Measurements from ENCODE around the gene HMX2. TPM values are rescaled to one million over a fixed set of nuclear protein-coding genes. Genes with fewer than 3 reads are reported as not detected.

The HMX2 gene
- total RNA-seq, 2 experiments from 2014 or later, result not detected

- Mint-ChIP-seq H3K36me3 (ENCODE audit: low read depth) (peaks cover 80% of the 10 kb centered on the region), H3K9me3 (peaks cover 15% of the 10 kb centered on the region), H3K27ac (no peak overlapping the region), H3K4me3 (no peak overlapping the region), H3K27me3 (no peaks in the 10 kb centered on the region), H3K4me1 (ENCODE audit: low read depth) (peaks cover 8% of the 10 kb centered on the region)
- Histone ChIP-seq H3K27me3 (ENCODE audit: control insufficient read depth in 1 of 2, insufficient read depth in 2 of 2, low read length in 2 of 2) (no peaks in the 10 kb centered on the region), H3K4me3 (ENCODE audit: low read length) (no peak overlapping the region), H3K9me3 (ENCODE audit: control insufficient read depth in 1 of 2, insufficient read depth in 1 of 2, low read length in 2 of 2) (peaks cover 6 to 9% of the 10 kb centered on the region in 2 experiments), H3K36me3 (ENCODE audit: insufficient read depth, low read length) (peaks cover 21% of the 10 kb centered on the region), H3K27ac (ENCODE audit: low read depth in 1 of 2, low read length in 2 of 2) (no peak overlapping the region), H3K4me1 (ENCODE audit: insufficient read depth, low read length) (no peaks in the 10 kb centered on the region)
- CTCF ChIA-PET, result no interaction called here
- TF ChIP-seq CTCF (IDR thresholded peaks at IDR 0.05), result no peak
- no peak for ATAC-seq (ENCODE audit: poor library complexity)
- DNase-seq, result no peak
- POLR2A ChIA-PET, result no interaction called here
- intact Hi-C loops (cut with DNase I, micrococcal nuclease), result no loop called here
These were observed 32.5 kb downstream of the HMX2 start for GRCh38 chr10:123180101-123181090.

- Histone ChIP-seq H3K4me3 (ENCODE audit: low read length) (no peak overlapping the region), H3K27me3 (ENCODE audit: control insufficient read depth in 1 of 2, insufficient read depth in 2 of 2, low read length in 2 of 2) (no peaks in the 10 kb centered on the region), H3K4me1 (ENCODE audit: insufficient read depth, low read length) (no peaks in the 10 kb centered on the region), H3K36me3 (ENCODE audit: insufficient read depth, low read length) (peaks cover 12% of the 10 kb centered on the region), H3K27ac (ENCODE audit: low read depth in 1 of 2, low read length in 2 of 2) (no peak overlapping the region), H3K9me3 (ENCODE audit: control insufficient read depth in 1 of 2, insufficient read depth in 1 of 2, low read length in 2 of 2) (peaks cover 6 to 9% of the 10 kb centered on the region in 2 experiments)
- ATAC-seq (ENCODE audit: poor library complexity) (no peak), DNase-seq (no peak)
- ChIA-PET CTCF (no interaction called here), POLR2A (no interaction called here)
- peaks cover 18% of the 10 kb centered on the region for H3K9me3 Mint-ChIP-seq
- no peak overlapping the region for H3K27ac Mint-ChIP-seq
- peaks cover 79% of the 10 kb centered on the region for H3K36me3 Mint-ChIP-seq (ENCODE audit: low read depth)
- no peak for TF ChIP-seq CTCF (IDR thresholded peaks at IDR 0.05)
- H3K27me3 Mint-ChIP-seq, result no peaks in the 10 kb centered on the region
- intact Hi-C loops (cut with DNase I, micrococcal nuclease), result no loop called here
- no peak overlapping the region for H3K4me3 Mint-ChIP-seq
- H3K4me1 Mint-ChIP-seq (ENCODE audit: low read depth), result peaks cover 8% of the 10 kb centered on the region
These were observed 35.8 kb downstream of the HMX2 start for GRCh38 chr10:123183724-123184123.

DNA sequence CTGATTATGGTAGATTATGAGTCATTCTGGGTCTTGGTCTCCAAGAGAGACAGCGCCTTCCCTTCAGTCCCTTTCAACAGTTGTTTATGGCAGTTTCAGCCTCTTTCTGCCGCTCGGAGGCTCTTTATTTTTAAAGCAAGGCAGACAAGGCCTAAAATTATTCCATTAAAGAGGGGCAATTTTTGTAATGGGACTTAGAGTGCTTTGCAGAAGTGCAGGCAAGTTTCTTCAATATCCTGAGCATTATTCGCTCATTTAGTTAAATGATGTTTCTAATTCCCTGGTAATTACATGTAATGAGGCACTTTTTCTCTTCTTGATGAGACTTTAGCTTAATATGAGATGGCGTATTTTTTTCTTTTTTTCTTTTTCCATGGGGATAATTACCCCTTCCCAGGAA lies 39.8 kb downstream of the HMX2 start:
- no peak for TF ChIP-seq CTCF (IDR thresholded peaks at IDR 0.05)
- Histone ChIP-seq H3K27ac (ENCODE audit: low read depth in 1 of 2, low read length in 2 of 2) (no peak overlapping the region), H3K27me3 (ENCODE audit: control insufficient read depth in 1 of 2, insufficient read depth in 2 of 2, low read length in 2 of 2) (no peaks in the 10 kb centered on the region), H3K9me3 (ENCODE audit: control insufficient read depth in 1 of 2, insufficient read depth in 1 of 2, low read length in 2 of 2) (peaks cover 6 to 8% of the 10 kb centered on the region in 2 experiments), H3K4me1 (ENCODE audit: insufficient read depth, low read length) (no peaks in the 10 kb centered on the region), H3K4me3 (ENCODE audit: low read length) (no peak overlapping the region), H3K36me3 (ENCODE audit: insufficient read depth, low read length) (peaks cover 32% of the 10 kb centered on the region)
- ATAC-seq (ENCODE audit: poor library complexity) (no peak), DNase-seq (no peak)
- Mint-ChIP-seq H3K9me3 (peaks cover 13% of the 10 kb centered on the region), H3K4me3 (no peak overlapping the region), H3K27me3 (no peaks in the 10 kb centered on the region), H3K4me1 (ENCODE audit: low read depth) (no peaks in the 10 kb centered on the region), H3K27ac (no peak overlapping the region), H3K36me3 (ENCODE audit: low read depth) (peaks cover 98% of the 10 kb centered on the region)
- ChIA-PET CTCF (no interaction called here), POLR2A (no interaction called here)
- intact Hi-C loops (cut with DNase I, micrococcal nuclease), result no loop called here
